Ovary (tissue), 9 donors: ENCODE results near the gene PHOSPHO2. TPM values are rescaled to one million over a fixed set of nuclear protein-coding genes. Genes with fewer than 3 reads are reported as not detected.

Source experiments
- DNase-seq, 5 donors: peaks; one replicate each; pipeline ENCODE4 v3.0.0-alpha.2; 2019 to 2020
- H3K27ac ChIP-seq, 2 donors: fragments of 200-600 bp; one replicate each; pipeline versions ENCODE4 v1.5.1 to v1.8.0; 2019 to 2022
- H3K27me3 ChIP-seq: fragments of 200-600 bp; one replicate; pipeline ENCODE4 v1.8.0; 2022
- H3K36me3 ChIP-seq: fragments of 200-600 bp; sonication (generic); one replicate; pipeline ENCODE4 v1.5.1; 2019
- H3K4me1 ChIP-seq: one replicate; pipeline ENCODE4 v1.8.1; 2013; ENCODE audit warnings: mild to moderate bottlenecking, moderate library complexity; ENCODE audit not compliant: insufficient read depth
- H3K4me3 ChIP-seq: fragments of 200-600 bp; sonication (generic); one replicate; pipeline ENCODE4 v1.5.1; 2017
- H3K9me3 ChIP-seq, 2 donors: fragments of 200-600 bp in 1 of 2; sonication (generic) in 1 of 2; one replicate each; pipeline versions ENCODE4 v1.5.1 to v1.8.1; 2013 to 2019; ENCODE audit warnings: mild to moderate bottlenecking in 1 of 2, moderate library complexity in 1 of 2
- EP300 ChIP-seq: sonication (generic); formaldehyde crosslinking; IDR thresholded peaks from one replicate; pipeline ENCODE4 v1.6.1; 2017; ENCODE audit warnings: antibody characterized with exemption
- POLR2A ChIP-seq: fragments of 450-650 bp; IDR thresholded peaks from one replicate; pipeline ENCODE4 v1.6.1; 2017; ENCODE audit warnings: antibody characterized with exemption, mild to moderate bottlenecking, moderate library complexity
- WGBS, 3 donors: extraction: QIAGEN DNeasy Blood & Tissue Kit in 1 of 3; methylation state at CpG; one replicate each; pipeline versions ENCODE4 v1.1.5 to v1.1.7; 2013 to 2017; 5-methylcytosine and 5-hydroxymethylcytosine counted together
- intact Hi-C, 4 donors: fragments of 100-400 bp; cut with DNase I; formaldehyde crosslinking; loops; one replicate each; pipeline versions ENCODE4 v1.11.0 to v1.15.1; 2022 to 2023
- polyA plus RNA-seq, 2 donors: library from polyadenylated mRNA; stranded (reverse); fragments of 200-250 nt in 1 of 2; fragments of 350-450 nt in 1 of 2; fragmentation: Illumina TruSeq in 1 of 2; extraction: RNeasy Lipid Tissue Mini Kit (QIAGEN cat#74804) in 1 of 2; gene quantifications; one replicate each; pipeline ENCODE4 v1.2.3, GENCODE V29; 2013 to 2014
- total RNA-seq, 7 donors: library from RNA; depleted of rRNA in 2 of 7; stranded (reverse); fragments of >200 nt in 2 of 7; fragmentation: NEBNext Ultra II Directional in 3 of 7; extraction: Animal tissue kit (Norgen Biotek cat#: 25700) in 3 of 7; gene quantifications; one replicate each; pipeline versions ENCODE4 v1.1.0 to v1.2.4, GENCODE V29; 2016 to 2023
- TF ChIP-seq, protein P1 (sequence below), 3 donors: fragments of 450-650 bp in 2 of 3; fragments of 200-600 bp in 1 of 3; IDR thresholded peaks; one replicate each; pipeline versions ENCODE4 v1.5.1 to v1.8.0; 2016 to 2022; ENCODE audit warnings: antibody characterized with exemption in 3 of 3, mild to moderate bottlenecking in 1 of 3
- donor health status: DM: no; HTN: no; CAD: no; lungs with moderate emphysema.
- donor health status: DM: no; HTN: no; CAD: no.
- donor health status: Bipolar disorder and iron deficiency.
- donor health status: DM: yes; HTN: yes; CAD: no.
- donor health status: DM: no; HTN: no; CAD: no.
- donor health status: DM: yes; HTN: yes; CAD: no.

PHOSPHO2 gene
- total and polyA plus RNA-seq, 9 donors = 2.4 to 7.9 (median 5.8) TPM

DNA sequence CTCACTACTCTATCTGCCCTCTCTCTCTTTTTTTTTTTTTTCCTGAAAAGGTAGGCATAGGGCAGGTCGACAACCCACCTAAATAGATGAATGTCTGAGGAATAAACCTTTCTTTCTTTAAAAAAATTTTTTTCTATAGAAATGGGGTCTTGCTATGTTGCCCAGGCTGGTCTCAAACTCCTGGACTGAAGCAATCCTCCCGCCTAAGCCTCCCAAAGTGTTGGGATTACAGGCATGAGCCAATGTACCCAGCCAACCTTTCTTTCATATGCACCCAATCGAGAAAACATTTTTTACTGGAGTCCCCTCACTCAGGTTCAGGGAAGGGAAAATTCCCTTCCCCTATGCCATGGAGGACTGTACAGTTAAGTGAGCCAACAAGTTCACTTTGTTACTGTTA is 31.0 kb upstream of the PHOSPHO2 start:
- intact Hi-C loops = no loop called here
- Histone ChIP-seq H3K27ac (no peak overlapping the region), H3K9me3 (no peaks in the 10 kb centered on the region), H3K36me3 (no peaks in the 10 kb centered on the region), H3K4me1 (no peaks in the 10 kb centered on the region), H3K4me3 (no peak overlapping the region), H3K27me3 (no peaks in the 10 kb centered on the region)
- WGBS, 3 donors = 91 to 92% (median 91%) methylated on average over 3 of the region's 3 CpGs
- no peak for TF ChIP-seq EP300
- TF ChIP-seq POLR2A = no peak
- TF ChIP-seq, protein P1, sequence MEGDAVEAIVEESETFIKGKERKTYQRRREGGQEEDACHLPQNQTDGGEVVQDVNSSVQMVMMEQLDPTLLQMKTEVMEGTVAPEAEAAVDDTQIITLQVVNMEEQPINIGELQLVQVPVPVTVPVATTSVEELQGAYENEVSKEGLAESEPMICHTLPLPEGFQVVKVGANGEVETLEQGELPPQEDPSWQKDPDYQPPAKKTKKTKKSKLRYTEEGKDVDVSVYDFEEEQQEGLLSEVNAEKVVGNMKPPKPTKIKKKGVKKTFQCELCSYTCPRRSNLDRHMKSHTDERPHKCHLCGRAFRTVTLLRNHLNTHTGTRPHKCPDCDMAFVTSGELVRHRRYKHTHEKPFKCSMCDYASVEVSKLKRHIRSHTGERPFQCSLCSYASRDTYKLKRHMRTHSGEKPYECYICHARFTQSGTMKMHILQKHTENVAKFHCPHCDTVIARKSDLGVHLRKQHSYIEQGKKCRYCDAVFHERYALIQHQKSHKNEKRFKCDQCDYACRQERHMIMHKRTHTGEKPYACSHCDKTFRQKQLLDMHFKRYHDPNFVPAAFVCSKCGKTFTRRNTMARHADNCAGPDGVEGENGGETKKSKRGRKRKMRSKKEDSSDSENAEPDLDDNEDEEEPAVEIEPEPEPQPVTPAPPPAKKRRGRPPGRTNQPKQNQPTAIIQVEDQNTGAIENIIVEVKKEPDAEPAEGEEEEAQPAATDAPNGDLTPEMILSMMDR (IDR thresholded peaks at IDR 0.05) = no peak
- no peak for DNase-seq

DNA sequence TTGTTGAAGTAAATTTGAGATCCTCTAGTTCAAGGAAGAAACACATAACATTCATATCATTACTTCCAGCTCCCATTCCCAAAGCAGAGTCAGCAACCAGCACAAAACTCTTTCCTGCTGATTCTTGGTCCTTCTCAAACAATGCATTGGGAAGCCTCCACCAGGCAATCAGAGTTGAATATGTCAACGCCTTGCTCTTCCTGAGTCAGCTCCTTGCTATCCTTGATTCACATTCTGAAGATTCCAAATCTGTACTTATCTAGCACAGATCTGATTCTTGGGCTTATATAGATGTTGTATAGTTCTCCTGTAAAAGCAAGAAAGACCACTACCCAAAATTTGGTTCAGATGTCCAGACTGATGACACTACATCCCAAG is 29.7 kb upstream of the PHOSPHO2 start:
- no peak for TF ChIP-seq EP300
- no peak for TF ChIP-seq POLR2A
- TF ChIP-seq, protein P1 (IDR thresholded peaks at IDR 0.05) = no peak
- no peak overlapping the region for H3K27ac ChIP-seq
- intact Hi-C loops = no loop called here
- H3K4me3 ChIP-seq = no peak overlapping the region
- DNase-seq = no peak
- WGBS, 3 donors = 89 to 93% (median 93%) methylated on average over 1 of the region's 1 CpG
- H3K36me3 ChIP-seq = no peaks in the 10 kb centered on the region
- no peaks in the 10 kb centered on the region for H3K9me3 ChIP-seq
- no peaks in the 10 kb centered on the region for H3K27me3 ChIP-seq
- H3K4me1 ChIP-seq = no peaks in the 10 kb centered on the region

DNA sequence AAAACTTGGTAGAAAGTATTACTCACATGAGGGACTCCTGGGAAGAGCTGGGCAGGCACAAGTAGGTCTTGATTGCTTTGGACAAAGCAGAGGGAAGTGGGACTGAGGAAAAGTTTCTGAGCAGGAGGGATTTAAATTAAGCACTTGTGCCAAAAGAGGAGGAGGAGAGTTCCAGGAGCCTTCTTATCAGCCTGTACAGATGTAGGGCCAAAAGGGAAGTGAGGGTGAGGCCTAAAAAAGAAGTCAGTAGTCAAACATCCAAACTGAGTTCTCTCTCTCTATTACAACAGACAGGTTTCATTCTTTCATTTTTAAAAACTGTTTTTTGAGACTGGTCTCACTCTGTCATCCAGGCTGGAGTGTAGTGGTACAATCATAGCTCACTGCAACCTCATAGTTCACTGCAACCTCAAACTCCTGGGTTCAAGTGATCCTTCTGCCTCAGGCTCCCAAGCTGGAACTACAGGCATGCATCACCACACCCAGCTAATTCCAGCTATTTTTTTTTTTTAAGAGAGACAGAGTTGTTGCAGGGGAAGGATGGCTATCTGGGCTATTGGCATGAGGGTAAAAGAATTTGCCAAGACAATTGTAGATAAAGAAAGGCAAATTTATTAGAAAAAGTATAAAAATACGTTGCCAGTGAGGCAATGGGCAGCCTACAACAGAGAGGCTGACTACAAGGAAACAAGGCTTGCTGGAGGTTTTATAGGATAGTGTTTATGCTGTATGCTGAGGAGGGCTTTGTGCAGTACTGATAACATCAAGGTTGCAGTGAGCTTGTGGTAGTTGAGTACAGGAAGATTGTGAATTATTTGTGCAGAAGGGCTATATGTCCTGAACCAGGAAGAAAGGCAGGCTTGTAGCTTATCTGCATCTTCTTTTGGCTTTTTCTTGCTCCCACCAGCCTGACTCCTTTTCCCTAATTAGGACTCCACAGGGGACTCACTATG is 29.0 kb upstream of the PHOSPHO2 start:
- no peak for DNase-seq
- WGBS, 3 donors = 55 to 70% (median 58%) methylated on average over 1 of the region's 1 CpG
- H3K27me3 ChIP-seq = no peaks in the 10 kb centered on the region
- no peak overlapping the region for H3K4me3 ChIP-seq
- no peak for TF ChIP-seq POLR2A
- no peak for TF ChIP-seq EP300
- TF ChIP-seq, protein P1 (IDR thresholded peaks at IDR 0.05) = no peak
- intact Hi-C loops = no loop called here
- no peaks in the 10 kb centered on the region for H3K9me3 ChIP-seq
- no peaks in the 10 kb centered on the region for H3K4me1 ChIP-seq
- H3K36me3 ChIP-seq = no peaks in the 10 kb centered on the region
- no peak overlapping the region for H3K27ac ChIP-seq

DNA sequence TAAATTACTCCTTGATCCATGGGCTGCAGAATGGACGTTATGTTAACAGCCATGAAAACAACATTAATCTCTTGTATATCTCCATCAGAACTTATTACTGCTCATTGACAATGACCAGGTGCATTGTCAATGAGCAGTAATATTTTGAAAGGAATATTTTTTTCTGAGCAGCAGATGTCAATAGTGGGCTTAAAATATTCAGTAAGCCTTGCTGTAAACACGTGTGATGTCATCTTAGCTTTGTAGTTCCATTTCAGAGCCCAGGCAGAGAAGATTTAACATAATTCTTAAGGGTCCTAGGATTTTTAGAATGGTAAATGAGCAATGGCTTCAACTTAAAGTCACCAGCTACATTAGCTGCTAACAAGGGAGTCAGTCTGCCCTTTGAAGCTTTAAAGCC is 26.7 kb upstream of the PHOSPHO2 start:
- Histone ChIP-seq H3K27ac (no peak overlapping the region), H3K4me3 (no peak overlapping the region), H3K27me3 (no peaks in the 10 kb centered on the region), H3K4me1 (no peaks in the 10 kb centered on the region), H3K9me3 (no peaks in the 10 kb centered on the region), H3K36me3 (no peaks in the 10 kb centered on the region)
- no peak for DNase-seq
- WGBS, 3 donors = 33 to 34% (median 34%) methylated on average over 2 of the region's 2 CpGs
- TF ChIP-seq, protein P1 (IDR thresholded peaks at IDR 0.05) = no peak
- TF ChIP-seq EP300 = no peak
- no peak for TF ChIP-seq POLR2A
- intact Hi-C loops = no loop called here
